Esophagus squamous epithelium (tissue), 4 donors: ENCODE measurements around the gene SURF2.

Experiments
- POLR2A ChIP-seq, 4 donors: fragments of 450-650 bp; IDR thresholded peaks; one replicate each; pipeline ENCODE4 v1.6.1; 2017; ENCODE audit warnings: antibody characterized with exemption in 4 of 4, mild to moderate bottlenecking in 4 of 4, moderate library complexity in 3 of 4
- TF ChIP-seq, protein P1 (sequence below), 6 experiments: fragments of 450-650 bp in 4 of 6; fragments of 200-600 bp in 2 of 6; sonication (generic) in 2 of 6; IDR thresholded peaks; one replicate each; pipeline ENCODE4 v1.5.1; 2016 to 2019; ENCODE audit warnings: antibody characterized with exemption in 6 of 6, mild to moderate bottlenecking in 4 of 6, moderate library complexity in 4 of 6

DNA sequence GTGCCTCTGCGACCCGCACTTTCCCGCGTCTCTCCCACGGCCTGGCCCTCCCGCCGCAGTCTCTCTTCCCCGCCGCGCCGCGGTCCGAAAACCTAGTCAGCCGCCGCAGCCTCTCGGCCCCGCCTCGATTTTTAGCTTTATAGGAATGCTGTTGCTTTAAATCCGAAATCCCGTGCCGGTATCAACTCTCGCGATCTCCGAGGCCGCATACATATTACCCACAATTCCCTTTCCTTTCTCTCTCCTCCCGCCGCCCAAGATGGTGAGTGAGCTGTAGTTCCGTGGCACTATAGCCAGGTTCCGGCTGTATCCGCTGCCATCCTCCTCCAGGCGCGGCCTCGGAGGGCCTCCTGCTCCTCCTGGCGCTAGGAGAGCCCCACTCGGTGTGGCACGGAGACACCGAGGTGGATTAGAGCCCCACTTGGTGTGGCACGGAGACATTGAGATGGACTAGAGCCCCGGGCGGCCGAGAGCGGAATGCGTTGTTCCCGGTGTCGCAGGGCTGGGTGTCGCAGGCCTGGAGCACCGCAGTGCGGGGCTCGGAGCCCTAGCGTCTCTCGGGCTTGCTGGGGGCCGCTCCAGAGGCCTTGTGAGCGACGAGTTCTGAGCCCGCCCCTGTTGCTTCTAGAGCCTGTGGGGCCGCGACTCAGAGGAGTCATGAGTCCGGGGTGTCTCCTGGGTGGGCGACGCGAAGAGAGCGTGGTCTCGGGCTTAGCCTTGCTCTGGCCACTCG lies 8.2 kb upstream of the SURF2 start, which contains the start of the genes MED22 and RPL7A:
- TF ChIP-seq, protein P1, sequence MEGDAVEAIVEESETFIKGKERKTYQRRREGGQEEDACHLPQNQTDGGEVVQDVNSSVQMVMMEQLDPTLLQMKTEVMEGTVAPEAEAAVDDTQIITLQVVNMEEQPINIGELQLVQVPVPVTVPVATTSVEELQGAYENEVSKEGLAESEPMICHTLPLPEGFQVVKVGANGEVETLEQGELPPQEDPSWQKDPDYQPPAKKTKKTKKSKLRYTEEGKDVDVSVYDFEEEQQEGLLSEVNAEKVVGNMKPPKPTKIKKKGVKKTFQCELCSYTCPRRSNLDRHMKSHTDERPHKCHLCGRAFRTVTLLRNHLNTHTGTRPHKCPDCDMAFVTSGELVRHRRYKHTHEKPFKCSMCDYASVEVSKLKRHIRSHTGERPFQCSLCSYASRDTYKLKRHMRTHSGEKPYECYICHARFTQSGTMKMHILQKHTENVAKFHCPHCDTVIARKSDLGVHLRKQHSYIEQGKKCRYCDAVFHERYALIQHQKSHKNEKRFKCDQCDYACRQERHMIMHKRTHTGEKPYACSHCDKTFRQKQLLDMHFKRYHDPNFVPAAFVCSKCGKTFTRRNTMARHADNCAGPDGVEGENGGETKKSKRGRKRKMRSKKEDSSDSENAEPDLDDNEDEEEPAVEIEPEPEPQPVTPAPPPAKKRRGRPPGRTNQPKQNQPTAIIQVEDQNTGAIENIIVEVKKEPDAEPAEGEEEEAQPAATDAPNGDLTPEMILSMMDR (IDR thresholded peaks at IDR 0.05) = peak in 2 of 6 experiments; percentile 5 to 53
- TF ChIP-seq POLR2A (IDR thresholded peaks at IDR 0.05) = peak in 3 of 4 donors; percentile 70 to 89 (median 89)
